SKM-1 treated with dmso at 0.1 percent for 144 hours (cell line): ENCODE measurements around the gene EGR2.
"Not testable (repeated sequence)": the region's sequence is repeated elsewhere in the genome, so short reads cannot be mapped to it uniquely, and the experiment has no call there.

Source experiments
- DNase-seq: peaks from one replicate; lab custom pipeline; 2025; ENCODE audit not compliant: unreplicated experiment; lab: John Stamatoyannopoulos, UW

EGR2 gene

GRCh38 chr10:62795762-62796161 lies 20.4 kb downstream of the EGR2 start:
- no peak for DNase-seq

GRCh38 chr10:62795100-62795499 lies 21.1 kb downstream of the EGR2 start:
- no peak for DNase-seq

- DNase-seq = no peak
These were observed 21.9 kb downstream of the EGR2 start for GRCh38 chr10:62794306-62794705.

- no peak for DNase-seq
These were observed 23.9 kb downstream of the EGR2 start for GRCh38 chr10:62792261-62792660.

GRCh38 chr10:62790571-62790970 lies 25.6 kb downstream of the EGR2 start:
- DNase-seq = no peak

- DNase-seq = no peak
These were observed 26.1 kb downstream of the EGR2 start for GRCh38 chr10:62790019-62790555.

GRCh38 chr10:62788861-62789467 lies 27.2 kb downstream of the EGR2 start:
- no peak for DNase-seq

GRCh38 chr10:62788285-62788684 lies 27.9 kb downstream of the EGR2 start:
- not testable (repeated sequence) for DNase-seq

- not testable (repeated sequence) for DNase-seq
These were observed 31.6 kb downstream of the EGR2 start for GRCh38 chr10:62784537-62784936.

- no peak for DNase-seq
These were observed 36.5 kb downstream of the EGR2 start for GRCh38 chr10:62779487-62780248.

GRCh38 chr10:62778125-62778524 lies 38.0 kb downstream of the EGR2 start:
- DNase-seq = no peak

GRCh38 chr10:62772186-62772974 lies 43.8 kb downstream of the EGR2 start:
- no peak for DNase-seq

- DNase-seq = no peak
These were observed 46.5 kb downstream of the EGR2 start for GRCh38 chr10:62769574-62770242.

GRCh38 chr10:62766386-62766785 lies 49.8 kb downstream of the EGR2 start:
- DNase-seq = no peak

- no peak for DNase-seq
These were observed 50.4 kb downstream of the EGR2 start for GRCh38 chr10:62765726-62766125.

- no peak for DNase-seq
These were observed 52.2 kb downstream of the EGR2 start for GRCh38 chr10:62764011-62764410.

- no peak for DNase-seq
These were observed 53.0 kb downstream of the EGR2 start for GRCh38 chr10:62763155-62763554.
